Fibroblast of pulmonary artery (primary cell): ENCODE results near the gene SMAP2.
A peak's percentile ranks its signal among the peaks of the same experiment; 100 is the strongest.
"Not testable (repeated sequence)": the region's sequence is repeated elsewhere in the genome, so short reads cannot be mapped to it uniquely, and the experiment has no call there.

Source experiments
- DNase-seq: peaks from one replicate; pipeline ENCODE4 v3.0.0-alpha.2; 2010; ENCODE audit warnings: low read depth
- H3K4me3 ChIP-seq: replicated peaks from 2 replicates; pipeline ENCODE4 v1.5.1; 2011; ENCODE audit warnings: low read depth, mild to moderate bottlenecking, control low read depth, low read length, moderate library complexity
- CTCF ChIP-seq: IDR thresholded peaks from 2 replicates; pipeline ENCODE4 v1.5.1; 2011; ENCODE audit warnings: mild to moderate bottlenecking, control low read depth, low read length, inconsistent platforms; ENCODE audit errors: missing control alignments

The SMAP2 gene

GRCh38 chr1:40341491-40342380, 31.8 kb upstream of the SMAP2 start:
- TF ChIP-seq CTCF: no peak
- no peak for DNase-seq
- H3K4me3 ChIP-seq: no peak overlapping the region

- H3K4me3 ChIP-seq, DNase-seq: not testable (repeated sequence)
Observed at GRCh38 chr1:40342381-40342717, 31.2 kb upstream of the SMAP2 start.

GRCh38 chr1:40344597-40344996, 28.9 kb upstream of the SMAP2 start:
- TF ChIP-seq CTCF: no peak
- no peak overlapping the region for H3K4me3 ChIP-seq
- DNase-seq: peak; percentile 65

- no peak for TF ChIP-seq CTCF
- DNase-seq: no peak
- no peak overlapping the region for H3K4me3 ChIP-seq
Observed at GRCh38 chr1:40350391-40350790, 23.1 kb upstream of the SMAP2 start.

- H3K4me3 ChIP-seq: no peak overlapping the region
- TF ChIP-seq CTCF: no peak
- DNase-seq: no peak
Observed at GRCh38 chr1:40351124-40351523, 22.4 kb upstream of the SMAP2 start.

- H3K4me3 ChIP-seq: no peak overlapping the region
- no peak for TF ChIP-seq CTCF
- DNase-seq: no peak
Observed at GRCh38 chr1:40352126-40352525, 21.4 kb upstream of the SMAP2 start.

GRCh38 chr1:40353082-40353481, 20.4 kb upstream of the SMAP2 start:
- H3K4me3 ChIP-seq: no peak overlapping the region
- no peak for DNase-seq
- TF ChIP-seq CTCF: no peak
